Mesenteric fat pad (tissue), 1 donor: ENCODE measurements around the gene GRIK5. TPM values are rescaled to one million over a fixed set of nuclear protein-coding genes. Genes with fewer than 3 reads are reported as not detected.

Experiments used
- DNase-seq: peaks from one replicate; pipeline ENCODE4 v3.0.0-alpha.2; 2020; ENCODE audit warnings: low spot score
- total RNA-seq: library from RNA; stranded (reverse); fragmentation: NEBNext Ultra II Directional; extraction: Animal tissue kit (Norgen Biotek cat#: 25700); gene quantifications from one replicate; pipeline ENCODE4 v1.2.1, GENCODE V29; 2021
- donor health status: DM: yes; HTN: yes; CAD: no.

Gene GRIK5
- total RNA-seq, 1 donor from 2014 or later = 0.80 TPM

DNA sequence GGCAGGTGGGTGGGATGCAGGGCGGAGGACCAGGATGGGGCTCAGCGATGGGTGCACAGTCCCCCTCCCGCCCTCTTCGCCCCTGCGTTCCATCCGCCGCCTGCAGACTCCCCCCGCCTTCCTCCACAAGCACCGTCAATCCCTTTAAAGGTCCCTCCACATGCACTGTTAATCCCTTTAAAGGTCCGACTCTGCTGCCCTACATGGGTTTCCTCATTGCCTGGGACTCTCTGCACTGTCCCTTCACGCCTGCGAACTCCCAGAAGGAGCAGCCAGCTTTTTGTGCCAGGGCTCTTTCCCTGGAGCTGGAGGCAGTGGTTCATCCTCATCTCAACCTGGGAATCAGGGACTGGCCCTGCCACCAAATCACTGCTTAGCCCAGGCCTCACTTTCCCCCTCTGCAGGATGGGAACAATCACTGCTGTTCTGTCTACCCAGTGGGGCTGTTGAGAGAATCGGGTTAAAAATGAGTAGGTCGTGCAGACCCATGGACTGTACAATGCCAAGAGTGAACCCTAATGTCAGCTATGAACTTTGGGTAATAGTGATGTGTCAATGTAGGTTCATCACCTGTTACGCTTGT lies 26.3 kb upstream of the GRIK5 start:
- DNase-seq = no peak

DNA sequence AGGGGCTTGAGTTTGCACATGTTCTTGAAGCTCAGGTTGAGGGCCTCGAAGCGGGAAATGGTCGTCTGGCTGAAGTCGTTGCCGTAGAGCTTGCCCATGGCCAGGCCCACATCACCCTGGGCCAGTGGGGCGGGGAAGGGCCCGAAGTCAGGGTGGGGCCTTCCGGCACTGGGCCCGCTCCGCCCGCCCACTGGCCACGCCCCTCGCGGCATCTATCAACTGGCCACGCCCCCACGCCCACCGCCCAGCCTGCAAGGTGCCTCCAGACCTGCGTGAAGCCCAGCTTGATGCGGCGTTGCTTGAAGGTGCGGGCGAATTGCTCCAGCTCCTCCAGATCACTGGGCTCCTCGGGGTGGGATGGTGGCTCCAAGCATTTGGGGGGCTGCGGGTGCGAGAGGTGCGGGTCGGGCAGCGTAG lies 25.8 kb upstream of the GRIK5 start:
- no peak for DNase-seq

DNA sequence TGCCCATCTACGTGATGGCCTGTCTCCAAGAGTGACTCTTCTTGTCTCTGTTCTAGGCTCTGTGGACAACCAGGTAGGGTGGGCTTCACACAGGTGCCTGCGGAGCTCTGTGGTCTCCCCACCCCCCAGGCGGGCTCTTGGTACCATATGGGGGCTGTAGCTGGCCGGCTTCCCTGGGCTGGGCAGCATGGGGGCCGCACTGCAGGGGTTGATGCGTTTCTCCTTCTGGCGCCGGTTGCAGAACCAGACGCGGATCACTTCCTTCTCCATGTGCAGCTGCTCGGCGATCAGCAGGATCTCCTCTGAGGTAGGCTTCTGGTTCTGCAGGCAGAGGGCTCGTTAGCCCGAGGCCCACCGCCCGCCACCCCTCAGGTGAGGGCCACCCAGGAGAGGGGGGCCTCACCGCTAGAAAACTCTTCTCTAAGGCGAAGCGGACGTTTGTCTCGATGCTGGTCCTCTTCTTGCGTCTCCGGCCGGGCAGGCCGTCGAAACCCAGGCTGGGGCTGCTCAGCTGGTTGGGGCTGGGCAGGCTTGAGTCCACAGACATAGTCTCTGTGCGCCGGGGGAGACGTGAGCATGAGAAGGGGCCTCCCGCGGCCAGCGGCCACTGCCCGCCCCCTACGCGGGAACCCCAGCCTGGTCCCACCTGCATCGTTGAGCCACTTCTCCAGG lies 25.3 kb upstream of the GRIK5 start:
- DNase-seq = no peak

DNA sequence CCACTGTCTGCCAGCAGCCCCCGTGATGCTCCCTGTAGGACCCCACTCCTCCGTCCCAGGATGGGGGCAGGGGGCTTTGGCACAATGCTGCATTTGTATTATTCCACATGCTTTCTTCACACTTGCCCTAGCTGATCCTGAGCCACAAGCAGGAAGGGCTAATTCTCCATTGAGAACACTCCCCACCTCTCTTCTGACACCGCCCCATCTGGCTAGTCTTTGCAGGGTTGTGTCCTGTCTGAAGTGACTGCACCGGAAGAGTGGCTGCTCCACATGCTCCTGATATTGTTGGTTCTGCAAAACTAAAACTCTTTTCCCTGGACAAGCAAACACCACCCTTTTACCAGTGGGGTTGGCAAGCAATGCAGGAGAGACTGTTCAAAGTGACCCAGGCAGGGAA lies 23.9 kb upstream of the GRIK5 start:
- no peak for DNase-seq

DNA sequence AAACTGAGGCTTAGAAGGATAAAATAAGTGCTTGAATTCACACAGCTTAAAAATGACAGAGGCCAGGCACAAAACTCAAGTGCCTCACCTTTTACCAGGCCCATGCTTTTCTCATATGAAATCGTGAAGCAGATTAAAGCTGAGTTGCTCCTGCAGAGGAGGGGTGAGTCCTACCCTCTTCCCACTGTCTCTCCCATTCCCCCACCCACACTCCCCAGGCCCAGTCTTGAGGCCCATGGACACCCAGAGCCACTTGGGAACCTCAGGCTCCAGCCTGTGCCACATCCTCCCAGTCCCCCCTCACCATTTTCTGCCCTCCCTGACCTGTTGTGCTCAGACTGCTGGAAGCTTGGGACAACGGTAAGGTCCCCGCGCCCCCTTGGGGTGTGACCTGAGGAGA lies 23.5 kb upstream of the GRIK5 start:
- no peak for DNase-seq

DNA sequence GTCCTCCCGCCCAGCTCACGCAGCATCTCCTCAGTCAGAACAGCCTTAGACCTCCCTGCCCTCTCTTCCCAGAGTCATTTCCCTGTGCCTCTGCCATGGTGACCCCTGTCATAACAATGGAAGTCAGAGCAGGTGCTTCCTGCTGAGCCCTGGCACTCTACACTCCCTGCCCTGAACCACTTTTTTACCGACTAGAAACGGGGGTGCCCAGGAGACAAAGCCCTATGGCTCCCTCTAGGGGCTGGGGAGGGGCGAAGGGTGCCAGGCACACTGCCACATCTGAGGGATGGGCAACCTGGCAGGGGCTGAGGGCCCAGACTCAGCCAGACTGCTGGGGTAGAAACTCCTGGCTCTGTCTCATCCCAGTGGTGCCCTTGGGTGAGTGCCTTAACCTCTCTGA lies 22.3 kb upstream of the GRIK5 start:
- DNase-seq = no peak

DNA sequence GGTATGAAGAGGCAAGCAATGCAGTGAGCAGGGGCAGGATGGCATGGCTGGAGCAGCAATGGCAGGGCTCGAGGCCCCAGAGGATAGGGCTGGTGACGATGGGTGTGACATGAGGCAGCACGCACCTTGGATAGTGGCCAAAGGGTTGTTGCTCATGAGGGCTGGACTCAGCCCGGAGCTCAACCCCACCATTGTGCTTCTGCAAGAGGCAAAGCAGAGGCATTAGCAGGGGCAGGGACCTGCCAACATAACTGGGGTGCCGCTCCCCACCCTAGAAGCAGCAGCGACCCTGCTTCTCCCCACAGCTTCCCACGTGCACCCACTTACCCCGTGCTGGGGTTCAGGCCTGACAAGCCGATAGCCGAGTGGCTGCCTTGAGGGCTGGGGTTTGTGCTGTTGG lies 21.7 kb upstream of the GRIK5 start:
- no peak for DNase-seq

DNA sequence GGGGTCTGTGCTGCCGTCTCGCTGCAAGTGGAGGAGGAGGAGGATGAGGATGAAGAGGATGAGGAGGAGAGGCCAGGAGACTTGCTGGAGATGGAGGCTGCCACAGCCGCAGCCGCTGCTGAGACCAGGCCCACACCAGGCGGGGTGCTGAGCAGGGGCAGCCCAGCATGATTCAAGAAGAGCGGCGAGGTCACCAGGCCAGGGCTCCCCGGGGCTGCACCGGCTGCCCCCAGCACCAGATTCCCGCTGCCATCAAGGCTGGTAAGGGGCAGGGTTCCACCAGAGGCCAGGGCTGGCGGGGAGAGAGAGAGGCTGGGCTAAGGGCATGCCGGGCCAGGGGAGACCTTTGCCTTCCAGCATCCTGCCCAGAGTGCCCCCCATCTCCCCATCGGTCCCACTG lies 21.3 kb upstream of the GRIK5 start:
- DNase-seq = no peak

DNA sequence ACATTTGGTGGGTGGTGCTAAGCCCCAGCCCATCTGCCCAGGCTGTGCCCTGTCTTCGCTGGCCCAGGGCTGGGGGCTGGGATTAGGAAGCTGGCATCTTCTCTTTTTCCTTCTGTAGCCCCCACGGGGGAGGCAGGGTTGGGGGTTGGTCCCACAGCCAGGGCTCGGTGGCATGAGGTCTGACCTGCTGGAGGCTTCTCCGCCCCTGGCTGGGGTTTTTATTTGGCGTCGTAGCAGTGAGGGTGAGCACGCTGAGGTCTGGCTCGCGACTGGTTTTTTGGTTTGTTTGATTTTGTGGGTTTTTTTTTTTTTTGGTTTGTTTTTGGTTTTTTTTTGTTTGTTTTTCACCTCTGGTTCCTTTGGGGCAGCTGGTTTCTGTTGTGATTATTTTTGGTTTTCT lies 20.7 kb upstream of the GRIK5 start:
- no peak for DNase-seq

DNA sequence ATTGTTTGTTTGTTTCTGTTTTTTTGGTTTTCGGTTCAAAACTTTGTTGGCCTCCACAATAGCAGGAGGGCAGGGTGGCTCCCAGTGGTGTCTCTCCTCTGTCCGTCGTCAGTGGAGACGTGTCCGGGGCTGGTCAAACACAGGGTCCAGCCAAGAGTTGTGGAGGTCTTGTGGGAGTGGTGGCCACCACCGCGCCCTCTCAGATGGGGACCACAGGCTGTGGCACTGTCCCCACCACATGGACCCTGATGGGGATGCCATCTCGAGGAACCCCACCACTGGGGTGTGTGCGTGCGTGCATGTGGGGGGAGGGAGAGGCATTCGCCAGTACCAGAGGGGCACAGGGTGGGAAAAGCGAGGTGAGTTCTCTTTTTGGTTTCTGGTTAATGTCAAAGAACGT lies 19.8 kb upstream of the GRIK5 start:
- DNase-seq = no peak

DNA sequence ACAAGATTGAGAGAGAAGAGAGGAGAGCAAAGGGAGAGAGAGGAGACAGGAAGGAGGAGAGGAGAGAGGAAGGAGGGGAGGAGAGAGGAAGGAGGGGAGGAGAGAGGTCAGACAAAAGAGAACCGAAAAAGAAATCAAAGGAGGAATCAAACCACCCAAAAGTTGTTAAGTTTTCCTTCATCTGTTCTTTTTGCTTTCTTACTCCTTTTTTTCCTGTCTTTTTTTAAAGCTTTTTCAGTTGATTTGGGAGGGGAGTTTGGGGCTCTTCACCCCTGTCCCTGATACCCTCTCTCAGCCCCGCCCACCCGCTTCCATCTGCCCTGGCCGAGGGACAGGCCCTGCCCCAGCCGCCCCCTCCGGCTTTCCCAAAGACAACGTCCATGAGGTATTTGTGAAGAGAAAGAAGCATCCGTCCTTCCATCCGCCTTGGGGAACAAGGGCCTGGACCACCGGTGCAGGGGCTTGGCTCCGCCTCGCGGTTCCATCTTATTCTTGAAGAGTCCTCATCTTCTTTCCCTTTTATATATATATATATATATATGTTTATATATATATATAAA lies 19.3 kb upstream of the GRIK5 start:
- no peak for DNase-seq

DNA sequence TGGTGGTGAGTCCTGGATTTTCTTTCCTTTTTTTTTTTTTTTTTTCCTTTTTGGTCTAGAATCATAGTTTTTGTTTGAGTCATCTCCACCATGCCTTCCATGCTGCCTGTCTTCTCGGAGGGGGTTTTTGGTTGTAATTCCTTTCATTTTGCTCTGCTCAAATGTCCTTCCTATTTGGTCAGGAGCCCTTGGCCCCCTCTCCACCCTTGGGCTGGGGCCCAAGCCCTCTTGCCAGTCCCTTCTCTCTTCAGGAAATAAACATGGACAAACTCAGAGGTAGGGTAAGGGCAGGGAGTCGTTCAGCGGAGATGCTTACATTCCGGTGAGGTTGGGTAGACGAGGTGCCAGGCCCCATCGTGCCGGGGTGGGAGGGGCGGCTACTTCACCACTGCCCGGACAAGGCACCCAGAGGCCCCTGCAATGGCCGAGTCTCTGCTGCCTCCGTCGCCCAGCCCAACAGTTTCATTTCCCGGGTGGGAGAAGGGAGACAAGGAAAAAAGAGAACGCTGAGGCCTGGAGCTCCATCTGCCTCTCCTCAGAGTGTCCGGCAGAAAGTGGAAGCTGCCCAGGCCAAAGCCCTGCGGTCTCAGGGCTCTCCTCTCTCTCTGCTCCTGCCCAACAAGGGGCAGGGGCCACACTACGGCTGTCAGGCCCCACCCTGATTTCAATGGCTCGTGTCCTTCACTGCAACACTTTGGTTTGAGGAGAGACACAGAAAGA lies 18.6 kb upstream of the GRIK5 start:
- no peak for DNase-seq

DNA sequence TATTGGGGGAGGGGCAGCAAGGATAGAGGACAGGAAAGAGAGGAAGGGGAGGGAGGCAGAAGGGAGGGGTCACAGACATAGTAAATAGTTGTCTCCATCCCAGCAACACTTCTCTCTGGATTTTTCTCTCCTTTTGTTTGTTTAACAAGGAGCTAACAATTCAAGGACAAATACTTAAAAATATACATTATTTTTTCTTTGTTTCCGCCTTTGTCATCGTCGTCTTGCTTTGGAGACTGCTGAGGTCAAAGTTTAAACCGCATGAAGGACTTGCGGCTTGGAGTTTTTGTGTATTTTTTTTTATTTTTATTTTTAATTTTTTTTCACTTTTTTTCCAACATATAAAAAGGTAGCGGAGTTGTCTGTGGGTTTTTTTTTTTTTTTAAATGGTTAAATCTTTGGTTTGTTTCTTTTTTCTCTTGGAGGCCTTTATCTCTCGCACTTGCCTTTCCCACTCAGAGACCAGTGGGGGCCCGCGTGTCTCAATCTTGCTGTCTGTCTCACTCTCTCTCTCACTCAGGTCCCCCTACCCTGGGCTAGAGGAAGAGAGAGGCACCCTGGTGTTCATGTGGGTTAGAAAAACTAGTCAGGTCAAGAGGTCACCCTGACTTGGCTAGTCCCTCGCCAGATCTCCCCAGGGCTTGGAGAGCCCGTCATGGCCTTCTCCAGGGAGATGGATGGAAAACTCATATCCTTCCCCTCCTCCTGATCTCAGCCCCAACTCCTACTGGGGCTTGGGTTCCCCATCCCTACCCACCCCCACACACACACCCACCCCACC lies 17.0 kb upstream of the GRIK5 start:
- DNase-seq = no peak

DNA sequence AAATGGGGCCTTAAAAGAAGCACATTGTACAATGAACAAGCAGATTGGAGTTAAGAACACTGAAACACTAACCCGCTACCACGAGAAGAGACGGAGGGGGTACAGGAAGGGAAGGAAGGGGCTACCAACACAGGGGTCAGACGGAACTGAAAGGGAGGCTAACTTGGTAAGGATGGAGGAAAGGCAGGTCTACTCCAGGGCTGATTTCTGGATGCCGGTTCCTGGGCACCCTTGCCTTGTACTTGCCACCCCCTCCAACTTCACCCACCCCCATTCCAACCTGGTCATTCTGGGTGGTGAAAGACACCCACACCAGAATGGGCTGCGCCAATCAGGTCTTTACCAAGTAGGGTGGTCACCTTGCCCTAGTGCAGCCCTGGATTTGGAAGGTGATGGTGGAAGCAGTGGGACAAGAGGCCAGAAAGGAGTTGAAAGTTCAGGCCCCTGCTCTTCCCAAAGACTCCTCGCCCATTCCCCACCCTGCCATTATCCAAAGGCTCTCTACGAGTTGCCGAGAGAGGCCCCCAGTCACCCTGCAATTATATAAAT lies 16.3 kb upstream of the GRIK5 start:
- no peak for DNase-seq

DNA sequence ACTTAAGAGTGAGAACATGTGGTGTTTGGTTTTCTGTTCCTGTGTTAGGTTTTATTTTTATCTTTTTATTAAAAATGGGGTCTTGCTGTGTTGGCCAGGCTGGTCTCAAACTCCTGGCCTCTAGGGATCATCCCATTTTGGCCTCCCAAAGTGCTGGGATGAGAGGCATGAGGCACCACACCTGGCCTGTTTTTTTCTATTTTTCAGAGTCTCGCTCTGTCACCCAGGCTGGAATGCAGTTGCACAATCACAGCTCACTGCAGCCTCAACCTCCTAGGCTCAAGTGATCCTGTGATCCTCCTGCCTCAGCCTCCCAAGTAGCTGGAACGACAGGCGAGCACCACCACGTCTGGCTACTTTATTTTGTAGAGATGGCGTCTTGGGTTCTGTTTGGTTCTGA lies 13.5 kb upstream of the GRIK5 start:
- no peak for DNase-seq

DNA sequence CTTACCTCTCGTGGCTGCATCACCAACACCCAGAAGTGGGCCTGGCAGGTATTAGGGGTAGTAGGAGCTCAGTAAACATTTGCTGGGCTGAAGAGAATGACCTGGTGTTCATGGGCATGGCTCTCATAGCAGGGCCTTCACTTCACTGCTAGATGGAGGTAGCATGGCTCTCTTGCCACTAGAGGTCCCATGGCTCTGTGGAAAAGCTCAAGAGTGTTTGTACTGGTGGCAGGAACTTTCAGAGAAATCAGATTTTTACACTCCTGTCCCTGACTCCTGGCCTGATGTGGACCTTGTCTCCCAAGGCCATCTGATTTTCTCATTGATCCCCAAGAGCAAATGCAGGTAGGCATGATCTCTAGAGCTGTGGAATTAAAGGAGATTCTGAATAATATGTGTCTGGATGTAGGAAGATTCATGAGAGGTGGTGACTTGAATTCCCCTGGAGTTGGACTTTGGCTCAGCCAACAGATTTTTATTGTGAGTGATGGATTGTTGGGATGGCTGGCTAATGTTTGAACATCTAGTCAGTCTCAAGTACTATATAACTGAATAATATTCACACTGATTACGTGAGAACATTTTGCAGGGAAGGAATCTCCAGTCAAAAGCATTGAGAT lies 11.7 kb upstream of the GRIK5 start:
- no peak for DNase-seq

DNA sequence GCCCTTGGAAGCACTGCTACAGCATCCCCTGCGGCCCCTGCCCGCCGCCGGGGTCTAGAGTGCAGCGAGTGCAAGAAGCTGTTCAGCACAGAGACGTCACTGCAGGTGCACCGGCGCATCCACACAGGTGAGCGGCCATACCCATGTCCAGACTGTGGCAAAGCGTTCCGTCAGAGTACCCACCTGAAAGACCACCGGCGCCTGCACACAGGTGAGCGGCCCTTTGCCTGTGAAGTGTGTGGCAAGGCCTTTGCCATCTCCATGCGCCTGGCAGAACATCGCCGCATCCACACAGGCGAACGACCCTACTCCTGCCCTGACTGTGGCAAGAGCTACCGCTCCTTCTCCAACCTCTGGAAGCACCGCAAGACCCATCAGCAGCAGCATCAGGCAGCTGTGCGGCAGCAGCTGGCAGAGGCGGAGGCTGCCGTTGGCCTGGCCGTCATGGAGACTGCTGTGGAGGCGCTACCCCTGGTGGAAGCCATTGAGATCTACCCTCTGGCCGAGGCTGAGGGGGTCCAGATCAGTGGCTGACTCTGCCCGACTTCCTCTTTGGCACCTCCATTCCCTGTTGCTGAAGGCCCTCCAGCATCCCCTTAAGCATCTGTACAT lies 10.9 kb upstream of the GRIK5 start:
- no peak for DNase-seq

DNA sequence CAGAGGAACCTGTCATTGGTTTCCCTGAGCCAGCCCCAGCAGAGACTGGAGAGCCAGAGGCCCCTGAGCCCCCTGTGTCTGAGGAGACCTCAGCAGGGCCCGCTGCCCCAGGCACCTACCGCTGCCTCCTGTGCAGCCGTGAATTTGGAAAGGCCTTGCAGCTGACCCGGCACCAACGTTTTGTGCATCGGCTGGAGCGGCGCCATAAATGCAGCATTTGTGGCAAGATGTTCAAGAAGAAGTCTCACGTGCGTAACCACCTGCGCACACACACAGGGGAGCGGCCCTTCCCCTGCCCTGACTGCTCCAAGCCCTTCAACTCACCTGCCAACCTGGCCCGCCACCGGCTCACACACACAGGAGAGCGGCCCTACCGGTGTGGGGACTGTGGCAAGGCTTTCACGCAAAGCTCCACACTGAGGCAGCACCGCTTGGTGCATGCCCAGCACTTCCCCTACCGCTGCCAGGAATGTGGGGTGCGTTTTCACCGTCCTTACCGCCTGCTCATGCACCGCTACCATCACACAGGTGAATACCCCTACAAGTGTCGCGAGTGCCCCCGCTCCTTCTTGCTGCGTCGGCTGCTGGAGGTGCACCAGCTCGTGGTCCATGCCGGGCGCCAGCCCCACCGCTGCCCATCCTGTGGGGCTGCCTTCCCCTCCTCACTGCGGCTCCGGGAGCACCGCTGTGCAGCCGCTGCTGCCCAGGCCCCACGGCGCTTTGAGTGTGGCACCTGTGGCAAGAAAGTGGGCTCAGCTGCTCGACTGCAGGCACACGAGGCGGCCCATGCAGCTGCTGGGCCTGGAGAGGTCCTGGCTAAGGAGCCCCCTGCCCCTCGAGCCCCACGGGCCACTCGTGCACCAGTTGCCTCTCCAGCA lies 10.1 kb upstream of the GRIK5 start:
- DNase-seq = no peak

DNA sequence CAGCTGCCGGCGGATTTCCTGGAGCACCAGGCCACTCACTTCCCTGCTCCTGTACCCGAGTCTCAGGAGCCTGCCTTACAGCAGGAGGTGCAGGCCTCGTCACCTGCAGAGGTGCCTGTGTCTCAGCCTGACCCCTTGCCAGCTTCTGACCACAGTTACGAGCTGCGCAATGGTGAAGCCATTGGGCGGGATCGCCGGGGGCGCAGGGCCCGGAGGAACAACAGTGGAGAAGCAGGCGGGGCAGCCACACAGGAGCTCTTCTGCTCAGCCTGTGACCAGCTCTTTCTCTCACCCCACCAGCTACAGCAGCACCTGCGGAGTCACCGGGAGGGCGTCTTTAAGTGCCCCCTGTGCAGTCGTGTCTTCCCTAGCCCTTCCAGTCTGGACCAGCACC lies 9.3 kb upstream of the GRIK5 start:
- no peak for DNase-seq
